ENCODE results near the gene CMTR1.

The CMTR1 gene, protein sequence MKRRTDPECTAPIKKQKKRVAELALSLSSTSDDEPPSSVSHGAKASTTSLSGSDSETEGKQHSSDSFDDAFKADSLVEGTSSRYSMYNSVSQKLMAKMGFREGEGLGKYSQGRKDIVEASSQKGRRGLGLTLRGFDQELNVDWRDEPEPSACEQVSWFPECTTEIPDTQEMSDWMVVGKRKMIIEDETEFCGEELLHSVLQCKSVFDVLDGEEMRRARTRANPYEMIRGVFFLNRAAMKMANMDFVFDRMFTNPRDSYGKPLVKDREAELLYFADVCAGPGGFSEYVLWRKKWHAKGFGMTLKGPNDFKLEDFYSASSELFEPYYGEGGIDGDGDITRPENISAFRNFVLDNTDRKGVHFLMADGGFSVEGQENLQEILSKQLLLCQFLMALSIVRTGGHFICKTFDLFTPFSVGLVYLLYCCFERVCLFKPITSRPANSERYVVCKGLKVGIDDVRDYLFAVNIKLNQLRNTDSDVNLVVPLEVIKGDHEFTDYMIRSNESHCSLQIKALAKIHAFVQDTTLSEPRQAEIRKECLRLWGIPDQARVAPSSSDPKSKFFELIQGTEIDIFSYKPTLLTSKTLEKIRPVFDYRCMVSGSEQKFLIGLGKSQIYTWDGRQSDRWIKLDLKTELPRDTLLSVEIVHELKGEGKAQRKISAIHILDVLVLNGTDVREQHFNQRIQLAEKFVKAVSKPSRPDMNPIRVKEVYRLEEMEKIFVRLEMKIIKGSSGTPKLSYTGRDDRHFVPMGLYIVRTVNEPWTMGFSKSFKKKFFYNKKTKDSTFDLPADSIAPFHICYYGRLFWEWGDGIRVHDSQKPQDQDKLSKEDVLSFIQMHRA

DNA sequence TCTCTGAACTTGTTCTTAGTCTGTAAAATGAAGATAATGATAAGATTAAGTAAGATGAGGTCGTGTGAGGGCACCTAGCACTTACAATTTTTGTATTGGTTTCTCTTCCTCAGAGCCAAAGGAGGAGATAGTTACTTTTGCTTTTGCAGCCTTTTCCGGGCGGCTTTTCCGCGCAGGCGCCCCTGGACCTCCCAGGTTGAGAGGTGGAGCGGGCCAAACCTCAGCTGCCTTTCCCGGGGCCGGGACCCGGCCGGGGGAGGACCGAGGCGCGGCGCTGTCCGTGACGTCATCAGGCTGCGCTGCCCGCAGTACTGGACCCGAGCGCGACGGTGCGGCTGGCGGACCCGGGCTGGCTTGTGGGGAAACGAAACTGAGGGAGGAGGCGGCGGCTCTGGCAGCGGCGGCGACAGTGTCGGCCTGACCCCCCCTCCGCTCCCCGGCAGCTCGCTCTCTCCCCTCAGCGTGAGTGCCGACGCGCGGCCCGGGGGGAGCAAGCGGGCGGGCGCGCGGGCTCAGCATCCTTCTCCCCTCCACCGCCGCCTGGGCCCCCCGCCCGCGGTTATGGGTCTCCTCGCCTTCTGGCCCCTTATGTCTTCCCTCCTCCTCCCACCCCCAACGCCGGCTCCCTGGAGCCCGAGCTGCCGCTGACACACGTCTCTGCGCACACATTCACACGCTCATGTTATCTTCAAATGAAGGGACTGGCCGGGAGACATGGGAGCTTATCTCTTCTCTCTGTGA, at the start of gene CMTR1:
Gene CMTR1, plus strand, starts transcription at position 306 of the 741 bp plus-strand sequence. CDS start 2,409 bp downstream, outside the sequence.
- peak; percentile 93 for DNase-seq

DNA sequence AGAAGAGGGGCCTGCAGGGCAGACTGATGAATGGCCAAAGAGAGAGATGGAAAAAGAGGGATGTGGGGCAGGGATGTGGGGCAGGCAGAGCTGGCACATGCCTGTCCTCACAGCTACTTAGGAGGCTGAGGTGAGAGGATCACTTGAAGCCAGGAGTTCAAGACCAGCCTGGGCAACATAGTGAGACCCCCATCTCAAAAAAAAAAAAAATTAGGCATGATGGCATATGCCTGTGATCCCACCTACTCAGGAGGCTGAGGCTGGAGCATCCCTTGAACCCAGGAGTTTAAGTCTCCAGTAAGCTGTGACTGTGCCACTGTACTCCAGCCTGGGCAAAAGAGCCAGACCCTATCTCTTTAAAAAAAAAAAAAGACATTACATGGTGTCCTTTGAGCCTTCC, 44.4 kb upstream of the CMTR1 start:
- no peak for DNase-seq

DNA sequence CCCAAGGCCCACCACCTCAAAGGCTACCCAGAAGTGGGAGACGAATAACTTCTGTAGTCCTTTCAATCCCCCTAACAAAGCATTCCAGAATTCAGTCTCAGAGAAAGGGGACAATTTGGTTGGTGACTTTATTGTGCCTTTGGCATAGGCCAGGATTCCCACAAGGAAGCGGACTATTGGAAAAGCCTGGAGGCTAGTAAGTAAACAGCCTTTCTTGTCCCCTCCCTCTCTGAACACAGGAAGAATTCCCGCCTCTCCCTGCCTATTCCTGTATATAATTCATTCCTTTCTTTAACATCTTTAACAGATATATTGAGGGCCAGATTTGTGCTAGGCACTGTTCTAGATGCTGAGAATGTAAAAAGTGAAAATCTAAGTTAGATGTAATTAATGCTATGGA, 43.2 kb upstream of the CMTR1 start:
- no peak for DNase-seq

DNA sequence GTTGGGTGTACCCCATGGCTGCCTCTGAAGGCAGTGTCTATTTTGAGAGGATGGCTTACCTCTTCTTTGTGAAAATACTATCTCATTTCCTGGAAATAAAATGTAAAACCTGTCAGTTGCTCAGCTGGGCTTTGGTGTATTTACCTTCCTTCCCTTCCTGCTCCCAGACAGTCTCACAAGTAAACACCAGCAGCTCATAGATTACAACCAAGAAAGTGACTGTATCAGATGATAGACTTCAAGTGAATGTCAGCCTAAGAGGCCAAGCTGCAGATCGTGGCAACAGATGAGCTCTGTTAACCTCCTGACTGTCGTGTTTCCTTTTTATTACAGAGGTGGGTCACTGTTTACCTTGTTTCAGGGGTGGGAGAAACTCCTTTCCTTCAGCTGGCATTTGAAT, 41.9 kb upstream of the CMTR1 start:
- DNase-seq = no peak

DNA sequence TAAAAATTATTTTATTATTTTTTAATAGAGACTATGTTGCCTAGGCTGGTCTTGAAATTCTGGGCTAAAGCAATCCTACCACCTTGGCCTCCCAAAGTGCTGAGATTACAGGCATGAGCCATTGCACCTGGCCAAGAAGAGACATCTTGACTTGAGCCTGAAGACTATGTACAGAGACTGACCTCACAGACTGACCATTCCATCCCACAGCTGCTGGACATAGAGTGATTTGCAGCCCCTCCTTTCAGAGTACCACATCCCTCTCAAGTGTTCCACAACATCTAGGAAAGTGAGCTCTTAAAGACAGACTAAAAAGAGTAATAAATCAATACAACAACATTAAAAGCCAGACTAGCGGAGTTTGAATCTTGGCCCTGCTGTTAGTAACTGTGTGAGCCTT, 40.2 kb upstream of the CMTR1 start:
- no peak for DNase-seq

- no peak for DNase-seq
These were observed 39.6 kb upstream of the CMTR1 start for GRCh38 chr6:37393381-37393929.

DNA sequence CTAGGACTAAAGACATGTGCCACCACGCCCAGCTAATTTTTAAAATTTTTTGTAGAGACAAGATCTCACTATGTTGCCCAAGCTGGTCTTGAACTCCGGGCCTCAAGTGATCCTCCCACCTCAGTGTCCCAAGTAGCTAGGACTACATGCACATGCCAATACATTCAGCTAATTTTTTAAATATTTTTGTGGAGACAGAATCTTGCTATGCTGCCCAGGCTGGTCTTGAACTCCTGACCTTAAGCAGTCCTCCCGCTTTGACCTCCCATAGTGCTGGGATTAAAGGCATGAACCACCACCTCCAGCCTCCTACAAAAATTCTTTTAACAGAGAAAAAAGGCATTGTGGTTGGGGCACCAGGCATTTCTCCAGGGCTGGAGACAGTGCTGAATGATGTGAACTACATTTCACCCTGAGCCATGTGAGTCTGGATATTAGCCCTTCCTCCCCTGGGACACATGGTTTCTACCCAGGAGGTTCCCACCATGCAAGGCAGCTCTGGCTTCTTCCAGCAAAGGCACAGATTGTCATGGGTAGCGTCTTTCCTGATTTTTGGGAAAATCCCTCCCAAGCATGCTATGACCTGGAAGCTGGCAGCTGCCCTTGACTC, 36.3 kb upstream of the CMTR1 start:
- DNase-seq = no peak

DNA sequence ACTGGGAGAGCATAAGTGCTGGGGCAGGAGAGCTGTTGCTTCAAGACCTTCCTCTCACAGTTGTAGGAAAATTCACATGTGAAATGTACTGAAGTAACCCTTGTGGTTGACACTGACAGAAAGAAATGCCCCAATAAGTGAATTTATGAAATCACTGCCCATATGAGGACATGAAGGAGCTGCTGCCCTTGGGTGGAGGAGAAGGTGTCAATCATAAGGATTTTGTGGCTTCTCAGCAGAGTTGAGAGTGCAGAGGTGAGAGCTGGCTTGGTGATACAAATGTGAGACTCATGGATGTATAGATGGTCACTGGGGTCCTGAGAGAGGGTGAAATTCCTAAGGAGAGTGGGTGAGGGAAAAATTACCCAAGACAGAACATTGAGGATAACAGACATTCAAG, 33.9 kb upstream of the CMTR1 start:
- DNase-seq = no peak

DNA sequence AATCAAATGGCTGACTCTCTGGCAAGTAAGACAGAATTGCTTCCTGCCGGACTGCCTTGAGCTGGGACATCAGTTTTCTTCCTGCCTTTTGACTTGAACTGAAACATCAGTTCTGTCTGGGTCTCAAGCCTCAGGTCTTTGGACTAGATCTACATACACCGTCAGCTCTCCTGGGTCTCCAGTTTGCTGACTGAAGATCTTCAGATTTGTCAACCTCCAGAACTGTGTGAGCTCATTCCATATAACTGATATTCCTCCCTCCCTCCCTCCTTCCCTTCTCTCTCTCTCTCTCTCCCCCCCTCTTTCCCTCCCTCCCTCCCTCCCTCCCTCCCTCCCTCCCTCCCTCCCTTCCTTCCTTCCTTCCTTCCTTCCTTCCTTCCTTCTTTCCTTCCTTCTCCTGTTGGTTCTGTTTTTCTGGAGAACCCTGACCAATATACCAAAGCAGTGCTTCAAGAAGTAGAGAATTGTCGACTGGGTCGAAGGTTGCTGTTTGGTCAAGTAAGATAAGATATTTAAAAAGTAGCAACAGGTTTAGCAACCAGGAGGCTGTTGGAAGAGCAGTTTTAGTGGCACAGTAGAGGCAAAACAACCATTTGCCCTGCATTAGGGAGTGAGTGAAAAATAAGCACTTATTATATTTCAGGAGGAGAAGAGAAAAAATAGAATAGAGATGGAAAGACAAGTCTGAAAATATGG, 33.1 kb upstream of the CMTR1 start:
- DNase-seq = peak; percentile 16

- peak; percentile 92 for DNase-seq
These were observed 31.4 kb upstream of the CMTR1 start for GRCh38 chr6:37401658-37402057.

DNA sequence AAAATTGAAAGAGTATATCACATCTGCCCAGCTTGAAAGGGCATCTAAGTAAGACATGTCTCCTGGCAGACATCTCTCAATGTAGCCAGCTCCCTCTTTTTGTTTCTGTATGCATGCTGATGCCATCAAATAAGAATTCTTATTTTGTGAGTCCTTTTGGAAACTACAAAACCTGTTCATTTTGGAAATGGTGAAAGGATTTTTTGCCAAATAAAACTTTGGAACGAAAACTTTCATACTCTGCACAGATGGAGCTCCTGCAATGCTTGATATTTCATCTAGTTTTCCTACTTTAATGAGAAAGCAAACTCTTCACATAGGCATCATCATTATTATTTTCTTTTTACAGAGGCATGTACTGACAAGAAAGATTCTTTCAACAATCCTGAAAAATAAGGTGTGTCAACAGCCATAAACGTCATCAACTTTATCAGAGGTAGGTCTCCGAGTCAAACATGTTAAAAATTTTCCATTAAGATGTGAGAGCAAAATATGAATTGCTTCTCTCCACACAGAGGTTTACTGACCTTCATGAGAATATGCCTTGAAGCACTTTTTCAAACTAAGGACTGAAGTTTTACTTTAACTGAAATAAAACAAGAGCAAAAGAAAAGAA, 26.2 kb upstream of the CMTR1 start:
- DNase-seq = no peak

DNA sequence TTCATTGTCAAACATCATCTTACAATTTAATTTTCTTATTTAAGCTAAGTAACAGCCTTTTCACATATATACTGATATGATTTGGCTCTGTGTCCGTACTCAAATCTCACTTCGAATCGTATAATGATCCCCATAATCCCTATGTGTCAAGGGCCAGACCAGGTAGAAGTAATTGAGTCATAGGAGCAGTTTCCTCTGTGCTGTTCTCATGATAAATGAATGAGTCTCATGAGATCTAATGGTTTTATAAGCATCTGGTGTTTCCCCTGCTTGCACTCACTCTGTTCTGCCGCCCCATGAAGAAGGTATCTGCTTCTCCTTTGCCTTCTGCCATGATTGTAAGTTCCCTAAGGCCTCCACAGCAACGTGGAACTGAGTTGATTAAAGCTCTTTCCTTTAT, 25.1 kb upstream of the CMTR1 start:
- DNase-seq = no peak

DNA sequence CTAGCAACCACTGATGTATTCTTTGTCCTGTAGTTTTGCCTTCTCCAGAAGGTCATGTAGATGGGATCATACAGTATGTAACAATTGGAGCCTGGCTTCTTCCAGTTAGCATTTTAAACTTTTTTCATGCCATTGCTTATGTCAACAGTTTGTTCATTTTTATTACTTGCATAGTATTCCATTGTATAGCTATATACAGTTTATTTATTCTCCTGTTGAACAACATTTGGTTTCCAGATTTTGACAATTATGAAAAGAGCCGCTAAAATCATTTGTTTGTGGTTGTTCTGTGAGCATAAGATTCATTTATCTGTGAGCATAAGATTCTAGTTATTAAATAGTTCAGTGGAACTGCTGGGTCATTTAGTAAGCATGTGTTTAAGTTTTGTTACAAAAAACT, 23.5 kb upstream of the CMTR1 start:
- DNase-seq = no peak

GRCh38 chr6:37417393-37417792, 15.6 kb upstream of the CMTR1 start:
- DNase-seq = no peak

DNA sequence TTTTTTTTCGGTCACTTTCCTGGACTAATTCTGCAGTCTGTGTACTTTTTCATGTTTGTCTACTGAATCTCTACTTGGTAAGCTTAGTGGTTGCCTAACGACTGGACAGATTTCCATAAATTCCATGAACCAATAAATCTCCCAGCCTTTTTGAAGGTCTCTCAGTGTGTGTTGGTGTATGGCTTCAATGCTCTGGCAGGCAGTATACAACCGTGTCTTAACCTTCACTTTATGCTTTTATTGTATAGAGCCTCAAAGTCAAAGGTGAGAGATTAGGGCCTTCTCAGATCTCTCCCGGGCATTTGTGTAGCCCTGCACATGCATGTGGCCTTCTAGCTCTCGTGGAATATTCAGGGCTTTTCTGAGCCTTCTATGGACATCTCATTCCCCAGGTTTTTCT, 14.3 kb upstream of the CMTR1 start:
- DNase-seq = no peak

DNA sequence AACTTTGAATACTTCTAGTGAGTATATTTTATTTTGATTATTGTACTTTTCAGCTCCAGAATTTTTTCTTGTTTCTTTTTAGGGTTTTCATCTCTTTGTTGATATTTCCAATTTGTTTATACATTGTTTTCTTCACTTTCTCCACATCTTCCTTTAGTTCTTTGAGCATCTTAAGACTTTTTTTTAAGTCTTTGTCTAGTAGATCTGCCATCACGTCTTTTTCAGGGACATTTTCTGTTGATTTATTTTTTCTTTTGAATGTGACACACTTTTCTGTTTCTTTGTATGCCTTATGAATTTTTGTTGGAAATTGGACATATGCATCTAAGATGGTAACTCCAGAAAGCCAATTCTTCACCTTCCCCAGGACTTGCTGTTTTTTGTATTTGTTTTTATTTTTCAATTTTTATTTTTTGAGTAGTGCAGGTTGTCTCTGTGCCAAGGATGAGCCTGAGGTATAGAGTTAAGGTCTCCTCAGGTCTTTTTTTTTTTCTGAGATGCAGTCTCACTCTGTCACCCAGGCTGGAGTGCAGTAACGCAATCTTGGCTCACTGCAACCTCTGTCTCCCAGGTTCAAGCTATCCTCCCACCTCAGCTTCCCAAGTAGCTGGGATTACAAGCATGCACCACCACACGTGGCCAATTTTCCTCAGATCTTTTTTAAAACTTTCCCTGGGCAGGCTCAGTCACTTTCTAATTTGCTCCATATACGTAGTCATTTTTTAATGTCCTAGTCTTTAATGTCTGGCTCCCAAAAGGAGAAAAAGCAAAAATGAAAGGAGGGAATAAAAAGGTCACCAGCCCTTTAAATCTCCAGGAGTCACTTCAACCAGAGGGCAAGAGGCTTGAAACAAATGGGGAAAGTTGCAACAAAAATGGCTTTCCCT, 6.7 kb upstream of the CMTR1 start:
- DNase-seq = no peak

DNA sequence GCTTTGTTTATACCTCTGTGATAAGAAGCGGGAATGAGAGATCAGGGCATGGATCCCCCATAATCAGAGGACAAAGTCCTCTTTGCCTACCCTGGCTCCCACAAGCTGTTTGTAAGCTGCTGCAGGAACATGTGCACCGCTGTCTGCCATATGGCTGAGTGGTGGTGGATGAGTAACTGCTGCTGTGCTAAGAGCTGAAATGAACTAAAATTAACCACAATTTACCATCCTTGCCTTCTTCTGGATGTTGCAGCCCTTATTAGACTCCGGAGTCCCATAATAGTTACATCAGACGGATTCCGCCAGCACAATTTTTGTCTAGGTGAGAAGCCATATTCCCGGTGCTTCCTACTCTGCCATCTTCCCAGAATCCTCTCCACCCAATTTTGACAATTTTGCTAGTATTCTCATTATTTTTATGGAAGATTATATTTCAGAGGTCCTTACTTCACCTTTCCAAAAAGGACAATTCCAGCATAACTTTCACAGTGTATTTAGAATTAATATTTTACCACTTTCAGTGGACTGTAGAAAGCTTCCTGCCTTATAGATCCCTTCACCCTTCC, 6.0 kb upstream of the CMTR1 start:
- no peak for DNase-seq

DNA sequence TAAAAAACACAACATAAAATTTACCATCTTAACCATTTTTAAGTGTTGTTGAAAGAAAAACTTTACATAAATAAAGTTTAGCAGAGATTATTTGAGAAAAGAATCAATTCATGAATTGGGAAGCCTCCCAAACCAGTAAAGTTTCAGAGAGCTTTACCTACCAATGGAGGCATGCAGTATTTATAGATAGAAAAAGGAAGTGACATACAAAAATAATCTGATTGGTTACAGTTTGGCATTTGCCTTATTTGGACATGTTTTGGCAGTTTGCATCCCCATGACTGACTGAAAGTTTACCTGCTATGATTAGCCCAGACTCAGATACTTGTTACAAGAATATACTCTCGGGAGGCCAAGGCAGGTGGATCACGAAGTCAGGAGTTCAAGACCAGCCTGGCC, 3.7 kb upstream of the CMTR1 start:
- DNase-seq = peak; percentile 9

- no peak for DNase-seq
These were observed 468 bp upstream of the CMTR1 start for GRCh38 chr6:37432590-37432915.

GRCh38 chr6:37433657-37434271, 743 bp downstream of the CMTR1 start:
- DNase-seq = peak; percentile 30

Data from hematopoietic multipotent progenitor cell treated with erythropoietin and hydrocortisone succinate and interleukin-3 and kit ligand, for 6 days (in vitro differentiated cells).